Bronchial epithelial cell (primary cell): ENCODE data around the gene KCNJ10. TPM values are rescaled to one million over a fixed set of nuclear protein-coding genes. Genes with fewer than 3 reads are reported as not detected.

Experiments used
- DNase-seq: peaks from one replicate; pipeline ENCODE4 v3.0.0-alpha.2; 2010; ENCODE audit warnings: low read depth
- FAIRE-seq: peaks from 2 replicates; lab custom pipeline; 2011; peaks lifted over from hg19 to GRCh38; lab: Jason Lieb, UNC
- H3K27me3 ChIP-seq: 2 replicates; pipeline ENCODE4 v1.5.1; 2011; ENCODE audit warnings: low read length; ENCODE audit not compliant: control insufficient read depth, insufficient read depth
- H3K36me3 ChIP-seq: 2 replicates; pipeline ENCODE4 v1.5.1; 2011; ENCODE audit warnings: low read length; ENCODE audit not compliant: control insufficient read depth, insufficient read depth
- H3K4me3 ChIP-seq: 2 replicates; pipeline ENCODE4 v1.5.1; 2011; ENCODE audit warnings: mild to moderate bottlenecking, low read depth, low read length, control low read depth
- total RNA-seq: library from RNA; depleted of rRNA; stranded (reverse); fragments of >200 nt; gene quantifications from 2 replicates; pipeline ENCODE4 v1.2.1, GENCODE V29; 2014
- TF ChIP-seq, protein P1 (sequence below): IDR thresholded peaks from 2 replicates; pipeline ENCODE4 v1.5.1; 2011; ENCODE audit warnings: mild to moderate bottlenecking, moderate library complexity, low read length, control low read depth, inconsistent platforms; ENCODE audit not compliant: insufficient read depth, severe bottlenecking

KCNJ10 gene
- total RNA-seq, 1 donor from 2014 or later = not detected

- Histone ChIP-seq H3K36me3 (peaks cover 1% of the 10 kb centered on the region), H3K27me3 (peaks cover 22% of the 10 kb centered on the region), H3K4me3 (peak overlapping the region; percentile 25)
- TF ChIP-seq, protein P1, sequence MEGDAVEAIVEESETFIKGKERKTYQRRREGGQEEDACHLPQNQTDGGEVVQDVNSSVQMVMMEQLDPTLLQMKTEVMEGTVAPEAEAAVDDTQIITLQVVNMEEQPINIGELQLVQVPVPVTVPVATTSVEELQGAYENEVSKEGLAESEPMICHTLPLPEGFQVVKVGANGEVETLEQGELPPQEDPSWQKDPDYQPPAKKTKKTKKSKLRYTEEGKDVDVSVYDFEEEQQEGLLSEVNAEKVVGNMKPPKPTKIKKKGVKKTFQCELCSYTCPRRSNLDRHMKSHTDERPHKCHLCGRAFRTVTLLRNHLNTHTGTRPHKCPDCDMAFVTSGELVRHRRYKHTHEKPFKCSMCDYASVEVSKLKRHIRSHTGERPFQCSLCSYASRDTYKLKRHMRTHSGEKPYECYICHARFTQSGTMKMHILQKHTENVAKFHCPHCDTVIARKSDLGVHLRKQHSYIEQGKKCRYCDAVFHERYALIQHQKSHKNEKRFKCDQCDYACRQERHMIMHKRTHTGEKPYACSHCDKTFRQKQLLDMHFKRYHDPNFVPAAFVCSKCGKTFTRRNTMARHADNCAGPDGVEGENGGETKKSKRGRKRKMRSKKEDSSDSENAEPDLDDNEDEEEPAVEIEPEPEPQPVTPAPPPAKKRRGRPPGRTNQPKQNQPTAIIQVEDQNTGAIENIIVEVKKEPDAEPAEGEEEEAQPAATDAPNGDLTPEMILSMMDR = peak; percentile 98
- DNase-seq (peak; percentile 71), FAIRE-seq (no peak)
Observed at GRCh38 chr1:160083968-160084770, 14.2 kb upstream of the KCNJ10 start.

GRCh38 chr1:160082926-160083325 lies 13.0 kb upstream of the KCNJ10 start:
- Histone ChIP-seq H3K36me3 (no peaks in the 10 kb centered on the region), H3K4me3 (no peak overlapping the region), H3K27me3 (peaks cover 22% of the 10 kb centered on the region)
- DNase-seq (no peak), FAIRE-seq (no peak)
- TF ChIP-seq, protein P1 = no peak

DNA sequence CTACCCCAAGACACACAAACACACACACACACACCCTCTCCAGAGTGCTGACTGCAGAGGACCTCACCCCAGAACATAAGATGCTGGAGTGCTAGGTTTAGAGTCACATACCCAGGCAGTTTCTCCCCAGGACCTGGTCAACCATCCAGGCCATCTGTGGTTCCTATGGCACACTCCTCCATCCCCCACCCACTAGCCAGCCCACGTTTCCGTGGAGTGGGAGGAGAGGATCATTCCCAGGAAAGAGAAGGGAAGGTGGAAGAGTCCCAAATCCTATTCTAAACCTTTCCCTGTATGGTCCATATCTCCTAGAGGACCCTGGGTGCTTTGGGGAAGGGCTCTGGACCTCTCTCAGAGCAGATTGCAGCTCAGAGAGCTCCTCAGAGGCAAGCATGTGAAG lies 12.5 kb upstream of the KCNJ10 start:
- TF ChIP-seq, protein P1 = no peak
- Histone ChIP-seq H3K4me3 (no peak overlapping the region), H3K36me3 (no peaks in the 10 kb centered on the region), H3K27me3 (peaks cover 22% of the 10 kb centered on the region)
- FAIRE-seq (no peak), DNase-seq (no peak)

GRCh38 chr1:160081261-160081936 lies 11.4 kb upstream of the KCNJ10 start, which contains the start of gene KCNJ9:
Gene KCNJ9, plus strand, starts transcription at chr1:160081538. Its CDS starts 2,493 bp downstream, at chr1:160084031.
- peaks cover 22% of the 10 kb centered on the region for H3K27me3 ChIP-seq
- no peak within 1 kb of the TSS for H3K4me3 ChIP-seq
- TF ChIP-seq, protein P1 = no peak
- no peak for FAIRE-seq
- no peaks in the 10 kb centered on the region for H3K36me3 ChIP-seq
- DNase-seq = no peak

DNA sequence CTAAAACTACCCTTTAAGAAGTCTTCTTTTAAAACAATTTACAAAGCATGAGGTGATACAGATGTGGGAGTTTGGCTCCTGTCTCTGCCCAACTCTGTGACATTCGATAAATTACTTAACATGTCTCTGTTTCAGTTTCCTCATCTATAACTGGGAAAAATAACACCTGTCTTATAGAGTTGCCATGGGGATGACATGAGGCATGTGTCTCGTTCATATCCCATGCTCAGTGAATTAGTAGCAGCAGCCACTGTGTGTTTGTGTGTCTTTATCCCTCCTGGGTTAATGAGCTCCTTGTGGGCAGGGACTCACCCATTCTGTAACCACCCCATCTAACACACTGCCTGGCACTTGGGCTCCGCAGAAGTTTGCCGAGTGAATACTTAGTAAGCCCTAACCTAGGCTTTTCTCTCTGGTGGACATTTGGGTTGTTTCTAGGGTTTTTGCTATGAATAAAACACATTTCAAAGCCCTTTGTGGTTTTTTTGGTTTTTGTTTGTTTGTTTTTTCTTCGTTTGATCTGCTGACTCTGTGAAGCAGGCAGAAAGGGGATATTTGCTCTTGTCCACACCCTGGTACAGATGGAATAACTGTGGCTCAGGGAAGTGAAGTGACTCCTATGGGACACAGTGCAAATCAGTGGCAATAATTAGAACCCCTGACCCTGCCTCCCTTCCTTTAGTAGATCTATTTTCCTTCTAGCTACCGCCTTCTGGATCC lies 10.6 kb upstream of the KCNJ10 start:
- no peak for FAIRE-seq

More for the DNA sequence above, 10.6 kb upstream of the KCNJ10 start:
- DNase-seq = no peak
- Histone ChIP-seq H3K36me3 (no peaks in the 10 kb centered on the region), H3K27me3 (peaks cover 25% of the 10 kb centered on the region), H3K4me3 (no peak overlapping the region)
- TF ChIP-seq, protein P1 = no peak
